A673 (cell line): ENCODE data around the gene GRK4.

Experiments
- EZH2 ChIP-seq: fragments of 200-600 bp; sonication (generic); IDR thresholded peaks from 2 replicates; pipeline ENCODE4 v1.6.1; 2017; ENCODE audit warnings: borderline replicate concordance, low read depth, mild to moderate bottlenecking, mixed read lengths, antibody characterized with exemption, low read length; ENCODE audit not compliant: poor library complexity, severe bottlenecking
- TF ChIP-seq, protein P1 (sequence below): fragments of 300-800, 200-600 bp; sonication (generic); conservative IDR thresholded peaks from 2 replicates; pipeline ENCODE4 v1.5.1; 2017; ENCODE audit warnings: low read depth, mild to moderate bottlenecking, antibody characterized with exemption, low read length, moderate library complexity, mixed read lengths

GRCh38 chr4:2954358-2955185 lies 8.8 kb upstream of the GRK4 start:
- TF ChIP-seq, protein P1, sequence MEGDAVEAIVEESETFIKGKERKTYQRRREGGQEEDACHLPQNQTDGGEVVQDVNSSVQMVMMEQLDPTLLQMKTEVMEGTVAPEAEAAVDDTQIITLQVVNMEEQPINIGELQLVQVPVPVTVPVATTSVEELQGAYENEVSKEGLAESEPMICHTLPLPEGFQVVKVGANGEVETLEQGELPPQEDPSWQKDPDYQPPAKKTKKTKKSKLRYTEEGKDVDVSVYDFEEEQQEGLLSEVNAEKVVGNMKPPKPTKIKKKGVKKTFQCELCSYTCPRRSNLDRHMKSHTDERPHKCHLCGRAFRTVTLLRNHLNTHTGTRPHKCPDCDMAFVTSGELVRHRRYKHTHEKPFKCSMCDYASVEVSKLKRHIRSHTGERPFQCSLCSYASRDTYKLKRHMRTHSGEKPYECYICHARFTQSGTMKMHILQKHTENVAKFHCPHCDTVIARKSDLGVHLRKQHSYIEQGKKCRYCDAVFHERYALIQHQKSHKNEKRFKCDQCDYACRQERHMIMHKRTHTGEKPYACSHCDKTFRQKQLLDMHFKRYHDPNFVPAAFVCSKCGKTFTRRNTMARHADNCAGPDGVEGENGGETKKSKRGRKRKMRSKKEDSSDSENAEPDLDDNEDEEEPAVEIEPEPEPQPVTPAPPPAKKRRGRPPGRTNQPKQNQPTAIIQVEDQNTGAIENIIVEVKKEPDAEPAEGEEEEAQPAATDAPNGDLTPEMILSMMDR = no peak
- TF ChIP-seq EZH2 = no peak
